ENCODE data around the gene ANAPC1. TPM values are rescaled to one million over a fixed set of nuclear protein-coding genes. Genes with fewer than 3 reads are reported as not detected.

ANAPC1 gene
- total and polyA plus RNA-seq, 10 of the 15 experiments (the other 5 are each of a cell fraction or from before 2014, with no cell fraction given) = 10.0 to 108 (median 53.6) TPM

DNA sequence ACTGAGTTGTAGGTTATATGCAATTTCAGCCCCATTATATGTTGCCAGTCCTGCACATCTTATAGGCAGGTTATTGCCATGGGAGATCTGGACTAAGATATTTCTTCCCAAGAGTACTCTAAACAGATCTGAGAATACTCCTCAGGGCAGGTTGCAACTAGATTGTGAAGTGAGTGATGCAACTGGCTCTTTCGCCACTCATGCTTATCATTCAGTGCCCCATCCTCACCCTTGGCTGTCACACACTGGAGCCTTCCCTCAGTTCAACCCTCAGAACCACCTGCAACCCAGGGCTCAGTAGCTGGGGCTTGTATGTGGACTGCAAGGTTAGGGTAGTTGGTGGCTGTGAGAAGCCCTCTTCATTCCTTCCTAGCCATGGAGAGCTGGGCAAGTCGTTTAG is 28.6 kb upstream of the ANAPC1 start:
- 29% methylated on average over 2 of the region's 2 CpGs for WGBS (ENCODE audit: insufficient coverage, insufficient replicate concordance, low lambda C conversion rate, missing lambda C conversion rate)
- no peak overlapping the region for H3K4me3 ChIP-seq
- in situ Hi-C loops (cut with MboI) = no loop called here
- RAD21 ChIA-PET (ENCODE audit: unreplicated experiment) = no interaction called here
- ATAC-seq (no peak; the same call in 1 of the 3 replicates), DNase-seq (ENCODE audit: low read depth, low spot score) (no peak), FAIRE-seq (no peak)
- BruUV-seq (replicated peaks) = no TSS peak
- CTCF ChIA-PET = no interaction called here
- no peaks in the 10 kb centered on the region for H4K20me1 ChIP-seq (ENCODE audit: control insufficient read depth, insufficient read depth)
- H3K4me2 ChIP-seq (ENCODE audit: control insufficient read depth, insufficient read depth) = no peak overlapping the region
- no peak overlapping the region for H3K27ac ChIP-seq (ENCODE audit: control insufficient read depth, insufficient read depth)
- no peaks in the 10 kb centered on the region for H3K4me1 ChIP-seq (ENCODE audit: control insufficient read depth, insufficient read depth, low read length)
- SMC1A ChIA-PET (ENCODE audit: uncharacterized antibody, unreplicated experiment) = no interaction called here
- no peak overlapping the region for H3K9ac ChIP-seq (ENCODE audit: control insufficient read depth, insufficient read depth, low read length)
- POLR2A ChIA-PET = no interaction called here
- H3K27me3 ChIP-seq (replicated peaks in 1 of 2; ENCODE audit: control insufficient read depth in 2 of 2, insufficient read depth in 2 of 2, low read length in 1 of 2) = no peaks in the 10 kb centered on the region
- no peak overlapping the region for H2AFZ ChIP-seq (ENCODE audit: control insufficient read depth, low read depth, low read length)
- no peaks in the 10 kb centered on the region for H3K79me2 ChIP-seq (ENCODE audit: control insufficient read depth, insufficient read depth, low read length)
- H3K9me3 ChIP-seq (replicated peaks; ENCODE audit: control insufficient read depth, insufficient read depth, low read length) = no peaks in the 10 kb centered on the region
- intact Hi-C loops (cut with micrococcal nuclease; ENCODE audit: unreplicated experiment) = no loop called here
- TF ChIP-seq TCF3 (IDR thresholded peaks at IDR 0.05; ENCODE audit: borderline replicate concordance, insufficient read depth, low read depth, low read length) = no peak
- no peak for TF ChIP-seq SMC3 (IDR thresholded peaks at IDR 0.05; ENCODE audit: borderline replicate concordance, low read length)
- TF ChIP-seq SREBF1 (IDR thresholded peaks at IDR 0.05; ENCODE audit: low read length) = no peak
- TF ChIP-seq KLF5 (IDR thresholded peaks at IDR 0.05; ENCODE audit: partially characterized antibody) = no peak
- TF ChIP-seq RELB (IDR thresholded peaks at IDR 0.05; ENCODE audit: low read depth) = no peak
- TF ChIP-seq EGR1 (IDR thresholded peaks at IDR 0.05; ENCODE audit: borderline replicate concordance in 1 of 2, low read depth in 2 of 2, low read length in 2 of 2) = no peak
- TF ChIP-seq ETV6 (conservative IDR thresholded peaks at IDR 0.05 in 1 of 2, IDR thresholded peaks at IDR 0.05 in 1 of 2; ENCODE audit: borderline replicate concordance in 1 of 2, low read depth in 1 of 2) = no peak
- TF ChIP-seq ATF7 (IDR thresholded peaks at IDR 0.05; ENCODE audit: low read depth) = no peak
- no peak for TF ChIP-seq HDAC6 (IDR thresholded peaks at IDR 0.05; ENCODE audit: unreplicated experiment)
- TF ChIP-seq WRNIP1 (IDR thresholded peaks at IDR 0.05; ENCODE audit: borderline replicate concordance, low read depth, low read length) = no peak
- no peak for TF ChIP-seq SKIL (IDR thresholded peaks at IDR 0.05; ENCODE audit: low read depth, poor library complexity, severe bottlenecking)
- no peak for TF ChIP-seq ZBED1 (IDR thresholded peaks at IDR 0.05; ENCODE audit: borderline replicate concordance)
- TF ChIP-seq BRCA1 (IDR thresholded peaks at IDR 0.05; ENCODE audit: low read depth, low read length) = no peak
- TF ChIP-seq SIN3A (IDR thresholded peaks at IDR 0.05; ENCODE audit: low read depth, low read length) = no peak
- TF ChIP-seq IRF4 (IDR thresholded peaks at IDR 0.05; ENCODE audit: low read depth, low read length) = no peak
- TF ChIP-seq RUNX3 (IDR thresholded peaks at IDR 0.05; ENCODE audit: low read length) = no peak
- no peak for TF ChIP-seq MEF2A (IDR thresholded peaks at IDR 0.05; ENCODE audit: insufficient read depth, low read depth, low read length)
- H3K36me3 ChIP-seq (ENCODE audit: control insufficient read depth in 2 of 2, insufficient read depth in 2 of 2, low read length in 1 of 2) = no peaks in the 10 kb centered on the region

All from GM12878 (cell line).